Uterus (tissue), 4 donors: Measurements from ENCODE around the gene BICRA. TPM values are rescaled to one million over a fixed set of nuclear protein-coding genes. Genes with fewer than 3 reads are reported as not detected.
"Not testable (repeated sequence)": the region's sequence is repeated elsewhere in the genome, so short reads cannot be mapped to it uniquely, and the experiment has no call there.

Experiments used
- DNase-seq, 2 donors: peaks; one replicate each; pipeline ENCODE4 v3.0.0-alpha.2; 2019 to 2020
- H3K27ac ChIP-seq, 2 donors: fragments of 200-600 bp; sonication (generic); 1 replicate in 1 of 2; 2 replicates in 1 of 2; pipeline ENCODE4 v1.5.1; 2016 to 2018
- H3K27me3 ChIP-seq, 2 donors: fragments of 200-600 bp; sonication (generic); one replicate each; pipeline ENCODE4 v1.5.1; 2018 to 2019; ENCODE audit warnings: control low read depth in 1 of 2
- H3K36me3 ChIP-seq, 2 donors: fragments of 200-600 bp; sonication (generic); one replicate each; pipeline ENCODE4 v1.5.1; 2019; ENCODE audit warnings: control low read depth in 1 of 2
- H3K4me1 ChIP-seq, 2 donors: fragments of 200-600 bp; sonication (generic); one replicate each; pipeline ENCODE4 v1.5.1; 2018 to 2019; ENCODE audit warnings: control low read depth in 1 of 2
- H3K4me3 ChIP-seq, 2 donors: fragments of 200-600 bp; sonication (generic); 1 replicate in 1 of 2; 2 replicates in 1 of 2; pipeline ENCODE4 v1.5.1; 2018 to 2019; ENCODE audit warnings: mild to moderate bottlenecking in 1 of 2
- H3K9me3 ChIP-seq, 2 donors: fragments of 200-600 bp; sonication (generic); one replicate each; pipeline ENCODE4 v1.5.1; 2019; ENCODE audit warnings: control low read depth in 1 of 2
- CTCF ChIP-seq, 4 experiments: fragments of 200-600 bp in 2 of 4; fragments of 450-650 bp in 2 of 4; sonication (generic) in 2 of 4; IDR thresholded peaks; one replicate each; pipeline ENCODE4 v1.5.1; 2016 to 2019; ENCODE audit warnings: antibody characterized with exemption in 4 of 4, mild to moderate bottlenecking in 2 of 4, moderate library complexity in 1 of 4
- POLR2A ChIP-seq, 2 donors: fragments of 450-650 bp; IDR thresholded peaks; one replicate each; pipeline ENCODE4 v1.6.1; 2016; ENCODE audit warnings: antibody characterized with exemption in 2 of 2, mild to moderate bottlenecking in 1 of 2, moderate library complexity in 1 of 2
- intact Hi-C: fragments of 100-400 bp; cut with DNase I; formaldehyde crosslinking; loops from one replicate; pipeline ENCODE4 v1.15.1; 2023; ENCODE audit warnings: low total_unique reads
- total RNA-seq, 4 donors: library from RNA; depleted of rRNA in 3 of 4; stranded (reverse); fragments of >200 nt in 3 of 4; gene quantifications; one replicate each; pipeline versions ENCODE4 v1.1.0 to v1.2.4, GENCODE V29; 2014 to 2023
- donor health status: DM: yes; HTN: yes; CAD: no.

The BICRA gene
- total RNA-seq, 4 donors from 2014 or later, result 2.0 to 28.1 (median 20.5) TPM

- no peak for TF ChIP-seq CTCF (IDR thresholded peaks at IDR 0.05)
- no peak for TF ChIP-seq POLR2A (IDR thresholded peaks at IDR 0.05)
- peaks cover 27 to 36% of the 10 kb centered on the region in 2 donors for H3K4me1 ChIP-seq
- no peak overlapping the region for H3K4me3 ChIP-seq
Measured at GRCh38 chr19:47663435-47663910, 54.5 kb downstream of the BICRA start.

GRCh38 chr19:47663911-47664771, 55.2 kb downstream of the BICRA start:
- Histone ChIP-seq H3K4me3 (no peak overlapping the region), H3K27me3 (no peaks in the 10 kb centered on the region), H3K4me1 (peaks cover 27 to 36% of the 10 kb centered on the region in 2 donors), H3K36me3 (no peaks in the 10 kb centered on the region), H3K9me3 (no peaks in the 10 kb centered on the region), H3K27ac (peak overlapping the region; percentile 96 to 99)
- peak; percentile 82 to 94 for DNase-seq
- TF ChIP-seq CTCF (IDR thresholded peaks at IDR 0.05) (peak in 1 of 4 experiments; percentile 5), POLR2A (IDR thresholded peaks at IDR 0.05) (peak in 1 of 2 donors; percentile 7)
- intact Hi-C loops, result no loop called here

More at GRCh38 chr19:47663435-47663910, 54.5 kb downstream of the BICRA start:
- no peaks in the 10 kb centered on the region for H3K36me3 ChIP-seq
- intact Hi-C loops, result no loop called here
- H3K27me3 ChIP-seq, result no peaks in the 10 kb centered on the region
- no peak for DNase-seq
- no peaks in the 10 kb centered on the region for H3K9me3 ChIP-seq
- peak overlapping the region; percentile 96 to 99 for H3K27ac ChIP-seq

GRCh38 chr19:47668556-47668955, 59.6 kb downstream of the BICRA start:
- H3K27ac ChIP-seq, H3K4me3 ChIP-seq, H3K36me3 ChIP-seq, intact Hi-C loops, DNase-seq, H3K9me3 ChIP-seq, H3K27me3 ChIP-seq: not testable (repeated sequence)
- peaks cover 14 to 22% of the 10 kb centered on the region in 2 donors for H3K4me1 ChIP-seq

GRCh38 chr19:47670736-47671135, 61.8 kb downstream of the BICRA start:
- intact Hi-C loops, result no loop called here
- no peak overlapping the region for H3K27ac ChIP-seq
- H3K9me3 ChIP-seq, result no peaks in the 10 kb centered on the region
- no peak overlapping the region for H3K4me3 ChIP-seq
- no peak for TF ChIP-seq CTCF (IDR thresholded peaks at IDR 0.05)
- TF ChIP-seq POLR2A (IDR thresholded peaks at IDR 0.05), result no peak
- DNase-seq, result no peak
- peaks cover 2 to 9% of the 10 kb centered on the region in 2 donors for H3K4me1 ChIP-seq
- no peaks in the 10 kb centered on the region for H3K36me3 ChIP-seq
- H3K27me3 ChIP-seq, result no peaks in the 10 kb centered on the region

GRCh38 chr19:47671499-47671898, 62.6 kb downstream of the BICRA start:
- DNase-seq, result no peak
- Histone ChIP-seq H3K27ac (no peak overlapping the region), H3K27me3 (no peaks in the 10 kb centered on the region), H3K9me3 (no peaks in the 10 kb centered on the region), H3K4me3 (no peak overlapping the region), H3K36me3 (no peaks in the 10 kb centered on the region), H3K4me1 (peaks cover 0 to 9% of the 10 kb centered on the region in 2 donors)
- no peak for TF ChIP-seq CTCF (IDR thresholded peaks at IDR 0.05)
- TF ChIP-seq POLR2A (IDR thresholded peaks at IDR 0.05), result no peak
- intact Hi-C loops, result no loop called here
